Panc1 (cell line): Measurements from ENCODE around the gene TRRAP. TPM values are rescaled to one million over a fixed set of nuclear protein-coding genes. Genes with fewer than 3 reads are reported as not detected.

Experiments used
- ATAC-seq: fragments of 200-7000 bp; cut with Tn5 transposase; 2 replicates; pipeline ENCODE4 v1.9.1; 2020; ENCODE audit warnings: mild to moderate bottlenecking, moderate library complexity
- BruUV-seq: library from RNA; stranded (reverse); fragments of 400-500 nt; replicated peaks from 2 replicates; lab custom pipeline; 2021; lab: Mats Ljungman, UMichigan
- CTCF ChIA-PET: fragments of 300-600 bp; sonication (Branson Sonifier 250); formaldehyde crosslinking; loops from one replicate; lab custom pipeline; 2022; ENCODE audit warnings: antibody characterized with exemption; lab: Charles Lee
- POLR2A ChIA-PET: fragments of 300-600 bp; sonication (Branson Sonifier 250); formaldehyde crosslinking; loops from one replicate; lab custom pipeline; 2022; ENCODE audit warnings: antibody characterized with exemption; lab: Charles Lee
- DNase-seq: peaks from one replicate; pipeline ENCODE4 v3.0.0-alpha.2; 2010; ENCODE audit warnings: low read depth, low spot score
- H3K27ac ChIP-seq: 2 replicates; pipeline ENCODE4 v1.5.1; 2011; ENCODE audit warnings: mild to moderate bottlenecking, low read length, inconsistent platforms
- H3K27me3 ChIP-seq: fragments of 200-500 bp; sonication (Bioruptor generic); 2 replicates; pipeline ENCODE4 v1.6.0; 2014; ENCODE audit warnings: low read length, inconsistent platforms; ENCODE audit not compliant: control insufficient read depth, insufficient read depth
- H3K36me3 ChIP-seq: fragments of 200-500 bp; sonication (Bioruptor generic); 2 replicates; pipeline ENCODE4 v1.5.1; 2014; ENCODE audit warnings: inconsistent platforms, mild to moderate bottlenecking, low read length, moderate library complexity; ENCODE audit not compliant: control insufficient read depth, insufficient read depth
- H3K4me1 ChIP-seq: 2 replicates; pipeline ENCODE4 v1.5.1; 2011; ENCODE audit warnings: inconsistent platforms, mild to moderate bottlenecking, low read length, moderate library complexity; ENCODE audit not compliant: control insufficient read depth, insufficient read depth
- H3K4me3 ChIP-seq, 2 experiments: 2 replicates each; pipeline ENCODE4 v1.5.1; 2011 to 2012; ENCODE audit warnings: low read depth in 2 of 2, low read length in 2 of 2, mild to moderate bottlenecking in 2 of 2, inconsistent platforms in 1 of 2, moderate library complexity in 1 of 2
- H3K9me3 ChIP-seq: fragments of 200-500 bp; sonication (Bioruptor generic); 2 replicates; pipeline ENCODE4 v1.5.1; 2014; ENCODE audit warnings: low read depth, mild to moderate bottlenecking, inconsistent platforms, low read length, moderate library complexity; ENCODE audit not compliant: control insufficient read depth, insufficient read depth
- CTCF ChIP-seq: fragments of 450-650 bp; IDR thresholded peaks from 2 replicates; pipeline ENCODE4 v1.5.1; 2017; ENCODE audit warnings: mild to moderate bottlenecking
- POLR2AphosphoS5 ChIP-seq: IDR thresholded peaks from 2 replicates; pipeline ENCODE4 v1.6.1; 2012; ENCODE audit warnings: mild to moderate bottlenecking, low read depth, low read length, moderate library complexity
- REST ChIP-seq, 2 experiments: IDR thresholded peaks; 2 replicates each; pipeline ENCODE4 v1.6.1; 2011 to 2012; ENCODE audit warnings: low read depth in 2 of 2, control low read depth in 1 of 2, low read length in 1 of 2, mild to moderate bottlenecking in 1 of 2, moderate library complexity in 1 of 2; ENCODE audit not compliant: insufficient read depth in 1 of 2
- SIN3A ChIP-seq: IDR thresholded peaks from 2 replicates; pipeline ENCODE4 v1.6.1; 2012; ENCODE audit warnings: low read depth, mild to moderate bottlenecking, low read length, moderate library complexity, borderline replicate concordance; ENCODE audit not compliant: insufficient read depth
- TCF7L2 ChIP-seq: IDR thresholded peaks from 2 replicates; pipeline ENCODE4 v1.6.1; 2011; ENCODE audit warnings: mild to moderate bottlenecking, low read depth, low read length, inconsistent platforms
- in situ Hi-C: cut with HindIII; loops from 2 replicates; pipeline ENCODE4 v1.10.0; 2016; ENCODE audit warnings: low sequenced_read_pairs, low pct_unique_long_range_greater_than_20kb
- intact Hi-C: fragments of 100-400 bp; cut with micrococcal nuclease; formaldehyde crosslinking; loops from one replicate; pipeline ENCODE4 v1.10.0; 2022; ENCODE audit not compliant: unreplicated experiment
- total RNA-seq: library from RNA; stranded (reverse); gene quantifications from one replicate; pipeline ENCODE4 v1.2.1, GENCODE V29; 2021; ENCODE audit not compliant: unreplicated experiment

The TRRAP gene
- total RNA-seq, 1 experiment from 2014 or later: 44.9 TPM

- H3K9me3 ChIP-seq: no peaks in the 10 kb centered on the region
- TF ChIP-seq TCF7L2: no peak
- TF ChIP-seq REST (IDR thresholded peaks at IDR 0.05; ENCODE audit: insufficient read depth in 1 of 2, low read depth in 2 of 2, low read length in 1 of 2): no peak
- TF ChIP-seq SIN3A: no peak
- TF ChIP-seq POLR2AphosphoS5: no peak
- no peak; the same call in 1 of the 2 replicates for TF ChIP-seq CTCF
- peaks cover 9% of the 10 kb centered on the region for H3K36me3 ChIP-seq
- ChIA-PET CTCF (interaction anchor here (0.6 to 1.1 kb wide), 3 partner anchors 13 to 339 kb away, joined by 3 to 12 read pairs (median 4); no protein-coding TSS in a partner anchor), POLR2A (no interaction called here)
- no peak overlapping the region for H3K27ac ChIP-seq
- BruUV-seq: no TSS peak
- intact Hi-C loops: no loop called here
- DNase-seq (no peak), ATAC-seq (peak; percentile 44)
- H3K4me3 ChIP-seq: no peak overlapping the region
- H3K4me1 ChIP-seq: peaks cover 15% of the 10 kb centered on the region
- in situ Hi-C loops: no loop called here
- H3K27me3 ChIP-seq: no peaks in the 10 kb centered on the region
These were observed 158.3 kb downstream of the TRRAP start for GRCh38 chr7:99036546-99037111.

GRCh38 chr7:99037327-99037940 is 159.1 kb downstream of the TRRAP start:
- BruUV-seq: TSS peak; percentile 14
- Histone ChIP-seq H3K4me3 (no peak overlapping the region), H3K27me3 (no peaks in the 10 kb centered on the region), H3K27ac (no peak overlapping the region), H3K4me1 (peaks cover 17% of the 10 kb centered on the region), H3K9me3 (no peaks in the 10 kb centered on the region), H3K36me3 (peaks cover 10% of the 10 kb centered on the region)
- DNase-seq: no peak
- CTCF ChIA-PET: interaction anchor here (0.6 to 1.1 kb wide), 2 partner anchors 14 to 338 kb away, joined by 4 to 12 read pairs; no protein-coding TSS in a partner anchor
- POLR2A ChIA-PET: no interaction called here
- no peak for ATAC-seq
- in situ Hi-C loops: no loop called here
- TF ChIP-seq REST (IDR thresholded peaks at IDR 0.05; ENCODE audit: insufficient read depth in 1 of 2, low read depth in 2 of 2, low read length in 1 of 2): no peak
- no peak for TF ChIP-seq TCF7L2
- TF ChIP-seq CTCF: no peak
- TF ChIP-seq POLR2AphosphoS5: no peak
- no peak for TF ChIP-seq SIN3A
- intact Hi-C loops: no loop called here
